ENCODE measurements around the gene SAFB2.
A peak's percentile ranks its signal among the peaks of the same experiment; 100 is the strongest.

The SAFB2 gene

DNA sequence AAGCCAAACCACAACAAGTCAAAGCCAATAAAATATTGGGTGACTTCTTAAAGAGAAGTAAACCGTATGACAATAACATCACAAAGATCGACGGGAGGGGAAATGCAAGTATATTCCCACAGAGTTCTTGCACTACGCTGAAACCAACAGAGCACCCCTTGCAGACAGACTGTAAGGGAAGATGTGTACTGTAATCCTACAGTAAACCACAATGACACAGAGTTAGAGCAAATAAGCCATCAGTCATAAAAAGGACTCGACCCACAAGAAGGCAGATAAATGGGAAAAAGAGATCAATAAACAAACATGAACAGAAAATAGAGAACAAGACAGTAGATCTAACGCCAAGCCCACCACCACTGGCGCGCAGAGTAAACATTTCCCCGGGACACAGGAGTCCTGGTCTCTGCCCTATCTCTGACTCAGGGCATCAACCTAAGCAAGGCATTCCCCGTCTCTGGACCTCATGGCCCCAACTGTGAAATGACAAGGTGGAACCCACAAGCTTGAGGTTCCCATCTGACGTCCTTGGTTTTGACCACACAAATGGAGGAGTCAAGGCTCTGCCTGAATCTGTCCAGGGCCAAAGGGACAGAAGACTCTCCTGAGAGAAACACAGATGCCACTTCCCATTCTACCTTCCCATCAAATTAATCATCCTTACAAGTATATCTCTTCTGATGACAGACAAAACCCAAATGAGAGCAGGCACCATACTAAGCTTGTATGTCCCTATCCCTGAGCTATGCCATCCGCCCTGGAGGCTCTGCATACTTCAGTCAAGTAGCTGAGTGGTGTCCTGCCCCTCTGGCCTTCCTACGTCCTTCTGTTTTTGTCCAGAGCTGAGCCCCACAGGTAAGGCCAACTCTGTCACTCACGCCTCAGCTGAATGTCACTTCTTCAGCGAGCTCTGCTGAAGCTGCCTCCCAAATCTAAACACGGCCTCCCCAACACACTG lies 15.0 kb downstream of the SAFB2 start:
- no peak for DNase-seq (ENCODE audit: low spot score)

DNA sequence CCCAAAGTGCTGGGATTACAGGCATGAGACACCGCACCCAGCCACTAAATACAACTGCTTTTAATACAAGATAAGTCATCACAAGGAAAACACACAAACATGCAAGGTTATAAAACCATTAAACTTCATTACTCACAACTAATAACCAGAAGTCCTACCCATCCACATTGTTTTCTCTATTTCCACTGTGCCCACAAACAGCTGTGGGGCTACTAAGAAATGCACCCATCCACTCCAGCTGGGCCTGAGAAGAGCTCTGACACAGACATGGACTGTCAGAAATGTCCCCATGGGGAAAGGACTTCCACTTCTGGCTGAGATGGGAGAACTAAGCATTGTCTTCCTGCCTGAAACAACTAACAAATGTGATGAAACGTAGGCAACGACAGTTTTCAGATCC lies 17.2 kb downstream of the SAFB2 start:
- no peak for DNase-seq (ENCODE audit: low spot score)

DNA sequence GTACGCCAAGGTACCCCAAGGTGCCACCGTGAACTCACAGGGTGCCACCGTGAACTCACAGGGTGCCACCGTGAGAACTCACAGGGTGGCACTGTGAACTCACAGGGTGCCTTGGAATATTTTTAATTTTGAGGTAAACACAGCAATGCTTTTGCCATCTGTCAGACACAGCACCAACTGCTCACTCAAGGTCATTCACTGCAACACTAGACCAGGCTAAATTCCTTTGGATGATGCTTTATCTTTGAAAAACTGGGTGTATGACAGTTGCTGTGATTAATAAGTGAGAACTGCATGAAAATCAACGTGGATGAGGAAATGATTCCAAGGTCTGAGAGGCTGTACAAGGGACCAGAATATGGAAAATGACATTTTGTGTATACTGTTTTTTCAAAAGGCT lies 18.9 kb downstream of the SAFB2 start:
- DNase-seq (ENCODE audit: low spot score): no peak

DNA sequence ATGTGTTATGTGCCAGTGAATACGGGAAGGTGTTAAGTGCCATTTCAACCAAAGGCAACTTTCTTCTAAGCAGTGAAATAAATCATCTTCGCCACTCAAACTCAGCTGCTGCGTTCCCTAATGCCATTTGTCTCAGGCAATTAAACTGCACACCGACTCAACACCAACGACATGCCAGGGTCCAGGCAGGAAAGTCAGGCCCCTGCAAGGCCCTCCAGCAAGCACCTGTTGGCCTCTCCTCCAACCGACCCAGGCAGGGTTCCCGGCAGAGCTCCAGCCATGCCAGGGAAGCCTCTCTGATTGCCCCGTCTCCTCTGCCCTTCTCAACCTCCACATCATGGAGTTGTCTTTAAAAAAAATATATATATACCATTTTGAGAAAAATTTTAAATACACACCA lies 21.8 kb downstream of the SAFB2 start:
- no peak for DNase-seq (ENCODE audit: low spot score)

DNA sequence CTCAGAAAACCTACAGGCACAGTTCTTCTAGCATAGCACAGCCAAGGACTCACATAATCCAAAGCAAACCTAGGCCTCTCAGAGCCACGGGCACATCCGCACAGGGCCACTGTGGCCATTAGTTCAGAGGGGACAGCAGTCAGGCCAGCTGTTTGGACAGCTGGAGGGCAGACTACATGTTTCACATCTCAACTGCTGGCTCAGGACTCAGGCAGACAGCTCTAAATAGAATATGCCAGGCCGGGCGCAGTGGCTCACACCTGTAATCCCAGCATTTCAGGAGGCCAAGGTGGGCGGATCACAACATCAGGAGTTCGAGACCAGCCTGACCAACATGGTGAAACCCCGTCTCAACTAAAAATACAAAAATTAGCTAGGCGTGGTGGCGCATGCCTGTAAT lies 26.8 kb downstream of the SAFB2 start:
- no peak for DNase-seq (ENCODE audit: low spot score)

DNA sequence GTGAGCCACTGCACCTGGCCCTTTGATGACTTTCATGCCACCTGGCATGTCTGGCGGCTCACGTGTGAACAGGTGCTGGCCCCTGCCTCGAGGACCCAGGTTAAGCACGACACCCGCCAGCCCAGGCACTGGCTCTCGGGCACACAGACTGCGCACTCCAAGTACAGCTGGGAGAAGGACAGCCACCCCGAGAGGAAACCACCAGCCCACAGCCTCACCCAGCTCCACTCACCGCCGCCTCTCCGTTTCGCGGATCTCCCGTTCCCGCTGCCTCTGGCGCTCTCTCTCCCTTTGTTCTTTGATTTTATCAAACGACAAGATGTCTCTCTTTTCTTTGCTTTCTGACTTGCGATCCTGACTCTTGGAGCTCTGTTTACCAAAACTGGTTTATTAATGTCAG lies 27.4 kb downstream of the SAFB2 start:
- no peak for DNase-seq (ENCODE audit: low spot score)

DNA sequence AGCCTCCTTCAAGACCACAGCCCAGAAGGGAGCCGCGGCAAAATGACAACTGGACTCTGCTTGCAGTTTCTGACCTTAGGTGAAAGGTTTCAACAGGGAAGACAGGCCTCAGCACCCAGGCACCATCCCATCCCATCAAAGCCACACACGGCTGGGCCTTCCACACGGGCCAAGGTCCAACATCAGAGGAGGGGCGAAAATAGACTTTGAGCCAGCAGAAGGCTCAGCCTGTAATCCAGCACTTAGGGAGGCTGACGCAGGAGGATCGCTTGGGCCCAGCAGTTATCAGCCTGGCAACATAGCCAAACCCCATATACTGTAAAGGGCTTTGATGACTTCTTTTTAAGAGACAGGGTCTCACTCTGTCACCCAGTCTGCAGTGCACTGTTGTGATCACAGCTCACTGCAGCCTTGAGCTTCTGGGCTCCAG lies 28.0 kb downstream of the SAFB2 start:
- no peak for DNase-seq (ENCODE audit: low spot score)

DNA sequence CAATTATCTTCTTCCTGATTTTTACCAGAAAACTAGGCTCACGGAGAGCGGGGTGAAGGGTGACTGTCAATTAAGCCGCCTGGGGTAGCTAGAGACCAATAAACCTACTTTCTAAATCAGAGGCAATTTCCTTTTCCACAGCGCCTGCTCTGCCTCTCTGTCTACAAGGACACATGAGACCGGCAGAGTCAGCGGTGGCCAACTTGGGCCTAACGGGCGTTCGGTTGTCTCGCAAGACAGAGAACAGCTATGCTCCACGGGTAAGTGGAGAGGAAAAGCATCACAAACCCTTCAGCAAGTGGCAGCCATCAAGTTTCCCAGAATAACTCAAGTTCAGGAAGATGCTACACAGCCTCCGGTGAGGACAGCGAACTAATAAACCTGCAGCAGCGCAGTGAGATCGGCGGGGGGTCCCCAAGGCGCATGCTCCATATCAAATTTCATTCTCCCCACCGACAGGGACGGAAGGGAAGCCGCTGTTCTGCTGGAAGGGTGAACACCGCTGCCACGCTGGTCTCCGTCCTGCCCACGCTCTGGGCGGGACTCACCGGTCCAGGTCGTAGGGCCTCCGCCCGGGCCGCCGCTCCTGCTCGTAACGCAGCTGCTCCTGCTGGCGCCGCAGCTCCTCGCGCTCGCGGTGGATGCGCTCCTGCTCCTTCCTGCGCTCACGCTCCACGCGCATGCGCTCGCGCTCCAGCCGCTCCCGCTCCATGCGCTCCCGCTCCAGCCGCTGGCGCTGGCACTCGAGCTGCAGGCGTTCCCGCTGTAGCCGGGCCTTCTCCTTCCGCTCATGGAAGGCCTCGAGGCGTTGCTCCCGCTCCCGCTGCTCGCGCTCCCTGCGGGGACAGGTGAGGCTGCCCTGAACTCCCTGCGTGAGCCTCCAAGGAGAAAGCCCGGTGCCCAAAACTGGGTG lies 29.0 kb downstream of the SAFB2 start:
- no peak for DNase-seq (ENCODE audit: low spot score)

DNA sequence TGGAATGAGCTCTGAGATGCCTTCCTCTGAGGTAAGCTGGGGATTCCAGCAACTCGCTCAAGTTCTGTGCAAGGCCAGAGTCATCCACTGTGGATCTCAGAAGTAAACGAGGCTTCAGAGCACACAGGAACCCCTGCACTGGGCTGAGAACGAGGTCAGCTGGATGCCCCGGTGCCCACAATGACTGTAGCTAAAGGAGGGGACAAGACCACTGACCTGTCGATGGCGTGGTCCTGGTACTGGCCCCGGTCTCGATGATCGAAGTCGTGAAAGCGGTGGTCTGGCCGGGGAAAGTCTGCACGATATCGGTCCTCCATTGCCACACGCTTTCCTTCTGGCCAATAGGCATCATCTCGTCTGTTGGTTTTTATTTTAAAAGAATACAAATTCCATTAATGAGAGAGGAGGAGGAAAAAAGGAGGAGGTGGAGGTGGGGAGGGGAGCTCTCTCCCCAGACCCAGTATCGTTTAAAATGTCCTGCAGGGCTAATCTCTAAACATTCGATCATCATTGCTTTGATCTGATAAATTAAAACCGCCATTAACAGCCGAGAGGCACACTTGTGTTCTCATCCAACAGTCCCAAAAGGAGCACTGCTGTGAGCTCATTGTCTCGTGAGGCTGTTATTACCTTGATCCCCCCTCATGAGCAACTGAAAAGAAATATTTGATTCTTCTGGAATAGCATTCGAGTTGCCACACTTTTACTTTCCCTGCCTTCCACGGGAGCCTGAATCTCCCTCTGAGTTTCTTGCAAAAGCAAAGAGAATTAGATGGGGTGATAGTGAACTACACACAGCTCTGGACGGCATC lies 29.8 kb downstream of the SAFB2 start:
- peak; percentile 20 for DNase-seq (ENCODE audit: low spot score)

DNA sequence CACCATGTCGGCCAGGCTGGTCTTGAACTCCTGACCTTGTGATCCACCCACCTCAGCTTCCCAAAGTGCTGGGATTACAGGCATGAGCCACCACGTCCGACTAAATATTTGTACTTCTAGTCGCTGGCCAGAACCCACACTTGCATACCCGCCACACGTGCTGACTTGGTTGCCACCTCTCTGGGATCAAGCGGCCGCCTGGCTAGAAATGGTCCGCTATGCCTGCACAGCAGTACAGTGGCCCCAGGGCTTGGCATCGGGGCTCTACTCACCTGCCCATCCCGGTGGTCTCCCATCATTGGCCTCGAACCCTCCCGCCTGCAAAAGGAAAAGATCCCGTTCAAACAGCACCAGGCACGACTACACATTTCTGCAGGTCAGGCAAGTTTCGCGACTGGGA lies 31.1 kb downstream of the SAFB2 start:
- DNase-seq (ENCODE audit: low spot score): no peak

DNA sequence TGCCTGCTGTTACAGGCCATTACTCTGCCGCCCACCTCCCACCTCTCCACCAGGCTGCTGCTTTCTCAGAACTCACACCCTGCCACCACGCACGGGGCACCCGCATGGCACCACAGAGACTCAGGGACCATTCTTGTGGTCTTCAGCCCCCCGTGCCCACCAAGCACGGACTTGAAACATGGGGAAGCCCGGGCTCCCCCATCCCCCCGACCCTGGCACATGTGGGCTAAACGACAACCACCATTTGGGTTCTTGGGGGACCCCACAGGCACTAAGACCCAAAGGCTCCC lies 31.8 kb downstream of the SAFB2 start:
- no peak for DNase-seq (ENCODE audit: low spot score)

DNA sequence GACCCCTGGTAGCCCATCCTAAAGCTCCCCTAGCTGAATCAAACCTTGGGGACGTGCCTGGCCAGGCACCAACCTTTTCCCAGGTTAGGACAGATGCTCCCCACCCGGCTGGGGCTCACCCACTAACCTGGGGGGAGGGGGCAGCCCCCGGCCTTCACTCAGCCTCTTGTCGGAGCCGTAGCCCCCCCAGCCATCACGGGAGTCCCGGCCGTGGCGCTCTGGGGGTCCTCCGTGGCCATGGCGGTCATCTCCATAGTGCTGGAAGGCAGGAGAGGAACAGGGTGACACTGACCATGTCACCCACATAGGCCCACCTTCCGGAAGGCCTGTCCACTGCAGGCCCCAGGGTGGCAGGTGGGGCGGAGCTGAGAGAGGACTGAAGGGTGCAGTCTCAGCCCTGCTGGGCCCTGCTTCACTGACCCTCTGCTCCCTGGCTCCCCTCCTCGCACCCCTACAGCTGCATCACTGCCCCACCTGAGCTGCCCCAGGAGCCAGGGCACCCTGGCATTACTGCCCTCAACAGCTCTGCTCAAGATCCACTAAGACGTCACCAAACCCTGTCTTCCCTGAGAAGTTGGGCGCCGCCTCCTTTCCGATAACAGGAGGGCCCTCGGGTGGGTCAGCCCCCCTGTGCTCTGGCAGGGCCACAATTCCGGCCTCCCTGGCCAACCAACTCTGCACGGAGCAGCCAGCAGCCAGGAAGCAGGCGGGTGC lies 32.3 kb downstream of the SAFB2 start:
- DNase-seq (ENCODE audit: low spot score): no peak

DNA sequence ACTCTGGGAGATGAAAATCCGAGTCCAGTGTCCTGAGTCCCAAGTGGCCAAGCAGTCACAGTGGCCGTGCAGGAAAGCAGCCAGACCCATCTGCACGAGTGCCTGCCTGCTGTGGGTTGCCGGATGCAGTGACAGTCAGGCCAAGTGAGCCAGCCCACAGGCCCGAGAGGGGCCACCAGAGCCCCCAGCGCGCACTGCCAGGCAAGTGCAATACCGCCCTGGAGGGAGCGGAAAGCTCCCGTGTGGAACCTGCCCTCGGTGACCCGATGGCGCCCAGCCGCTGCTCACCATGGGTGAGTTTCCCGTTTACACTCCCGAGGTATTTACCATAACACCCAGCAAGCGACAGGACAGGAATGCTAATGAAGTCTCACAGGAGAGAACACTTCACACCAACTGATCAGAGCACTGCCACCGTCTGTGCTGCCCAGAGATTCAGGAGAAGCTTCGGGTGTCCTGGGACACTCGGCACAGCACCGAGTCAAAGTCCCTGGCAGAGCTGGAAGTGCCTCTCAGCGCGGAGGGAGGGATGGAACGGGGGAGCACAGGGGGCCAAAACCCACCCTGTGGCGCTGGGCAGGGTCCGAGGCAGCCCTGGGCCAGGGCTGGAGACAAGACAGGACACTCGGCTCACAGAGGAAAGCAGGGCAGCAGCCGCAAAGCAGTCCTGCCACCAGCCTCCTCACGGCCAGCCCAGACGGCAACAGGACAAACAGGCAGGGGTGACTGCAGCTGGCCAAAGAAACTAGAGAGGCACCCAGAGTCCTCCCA lies 33.5 kb downstream of the SAFB2 start:
- DNase-seq (ENCODE audit: low spot score): no peak

DNA sequence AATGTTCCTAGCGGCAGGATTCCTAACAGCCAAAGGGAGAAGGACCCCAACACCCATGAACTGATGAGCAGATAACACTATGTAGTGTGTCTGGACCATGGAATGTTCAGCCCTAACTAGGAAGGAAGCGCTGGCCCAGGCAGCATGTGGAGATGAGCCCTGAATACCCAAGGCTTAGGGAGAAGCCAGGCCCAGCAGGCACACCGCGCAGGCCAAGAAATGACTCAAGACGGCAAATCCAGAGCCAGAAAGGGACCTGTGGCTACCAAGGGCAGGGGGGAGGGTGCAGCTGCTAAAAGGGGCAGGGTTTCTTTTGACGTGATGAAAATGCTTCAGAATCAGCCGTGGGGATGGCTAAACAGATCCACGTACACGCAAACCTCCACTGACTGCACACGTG lies 34.1 kb downstream of the SAFB2 start:
- DNase-seq (ENCODE audit: low spot score): peak; percentile 39

DNA sequence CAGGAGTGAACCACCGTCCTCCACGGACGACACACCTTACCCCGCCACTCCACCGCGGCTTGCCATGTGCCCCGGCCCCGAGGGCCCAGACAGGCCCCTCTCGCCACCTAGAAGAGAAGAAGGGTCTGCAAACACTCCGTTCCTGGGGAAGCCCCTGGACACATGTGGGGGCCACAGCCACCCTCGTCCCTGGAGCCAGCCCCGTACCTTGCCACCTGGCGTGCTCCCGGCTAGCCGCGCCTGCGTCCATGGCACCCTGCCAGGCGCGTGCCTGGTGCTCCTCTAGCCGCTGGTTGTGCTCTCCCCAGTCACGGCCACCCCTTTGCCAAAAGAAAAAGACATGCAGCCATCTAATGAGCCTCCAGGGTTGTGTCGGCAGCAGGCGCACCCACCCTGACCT lies 34.9 kb downstream of the SAFB2 start:
- DNase-seq (ENCODE audit: low spot score): no peak

DNA sequence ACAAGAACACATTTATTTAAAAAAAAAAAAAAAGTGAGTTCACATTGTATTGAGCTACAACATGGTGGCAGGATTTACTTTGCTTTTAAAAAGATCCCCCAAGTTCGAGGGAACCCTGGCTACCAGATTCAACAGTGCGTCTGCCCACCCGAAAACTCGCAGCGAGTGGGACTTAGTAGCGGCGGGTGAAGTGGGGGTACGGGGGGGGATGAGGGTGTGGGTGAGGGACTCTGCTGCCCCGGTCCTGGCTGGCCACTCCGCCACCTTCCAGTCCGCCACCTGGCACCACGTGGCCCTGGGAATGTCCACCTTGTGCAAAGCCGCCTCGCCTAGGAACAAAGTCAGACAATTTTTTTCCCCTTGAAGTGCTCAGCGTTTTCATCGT lies 35.5 kb downstream of the SAFB2 start:
- DNase-seq (ENCODE audit: low spot score): no peak

DNA sequence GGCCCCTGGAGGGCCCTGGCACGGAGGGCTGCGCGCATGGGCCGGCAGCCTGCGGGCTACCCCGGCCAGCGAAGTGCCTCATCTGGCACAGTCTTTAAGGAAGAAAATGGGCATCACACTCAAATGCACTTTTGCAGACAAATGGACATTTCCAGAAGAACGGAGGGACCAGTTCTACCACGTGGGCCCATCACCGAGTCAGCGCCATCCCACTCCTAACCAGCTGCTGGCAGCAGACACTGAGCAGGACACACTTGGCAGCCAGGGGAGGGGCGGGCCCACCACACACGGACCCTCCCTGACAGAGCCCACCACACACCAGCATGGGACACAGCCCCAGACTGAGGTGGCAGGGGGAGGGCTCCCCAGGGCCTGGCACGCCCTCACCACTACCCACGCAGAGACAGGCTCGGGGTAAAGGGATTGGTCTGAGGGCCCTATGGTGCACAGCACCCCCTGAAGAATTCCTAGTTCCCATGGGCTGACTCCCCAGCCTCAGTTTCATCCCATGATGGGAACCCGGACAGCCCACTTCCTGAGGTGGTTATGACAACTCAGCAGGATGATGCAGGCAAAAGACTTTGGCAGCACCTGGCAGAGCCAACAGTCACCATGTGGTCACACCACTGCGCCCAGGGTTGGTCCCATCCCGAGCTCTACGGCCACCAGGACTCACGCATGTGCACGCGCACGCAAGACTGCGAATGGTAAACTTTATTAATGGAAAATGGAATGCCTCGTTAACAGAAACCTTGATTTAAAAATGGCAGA lies 36.1 kb downstream of the SAFB2 start:
- no peak for DNase-seq (ENCODE audit: low spot score)

DNA sequence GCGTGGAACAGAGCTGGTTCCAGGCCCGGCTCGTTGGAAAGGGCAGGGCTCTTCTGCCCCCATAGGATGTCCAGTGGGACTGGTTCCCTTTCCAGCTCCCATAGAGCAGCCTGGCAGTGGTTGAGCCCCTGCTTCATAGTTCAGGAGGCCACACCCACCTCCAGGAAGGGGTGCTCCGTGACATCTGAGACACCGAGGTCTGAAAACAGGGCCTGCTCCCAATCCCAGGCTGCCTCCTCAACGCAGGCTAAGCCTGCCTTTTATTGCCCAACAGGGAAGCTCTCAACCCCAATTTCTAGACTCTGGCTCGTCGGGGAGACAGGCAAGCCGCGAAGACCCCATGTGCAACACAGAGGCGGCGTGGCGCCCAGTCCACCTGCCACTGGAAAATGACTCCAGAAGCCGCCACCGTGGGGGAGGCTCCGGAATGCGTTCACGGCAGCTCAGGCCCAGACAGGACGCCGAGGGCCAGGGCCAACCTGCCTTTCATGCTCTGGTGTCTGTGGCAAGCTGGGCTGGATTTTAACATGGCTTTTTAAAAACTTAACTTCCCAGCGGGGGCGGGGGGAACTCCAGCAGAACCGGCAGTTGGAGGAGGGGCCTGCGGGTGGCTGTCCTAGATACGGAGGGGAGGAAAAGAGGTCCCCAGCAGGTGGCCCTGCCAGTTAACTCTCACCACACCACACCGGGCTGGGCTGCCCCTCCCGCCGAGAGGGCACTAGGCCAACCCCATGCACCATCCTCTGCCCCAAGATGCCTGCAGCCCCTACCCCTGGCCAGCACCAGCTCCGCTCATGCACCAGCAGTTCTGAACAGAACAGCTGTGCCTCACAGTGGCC lies 36.9 kb downstream of the SAFB2 start:
- DNase-seq (ENCODE audit: low spot score): no peak

DNA sequence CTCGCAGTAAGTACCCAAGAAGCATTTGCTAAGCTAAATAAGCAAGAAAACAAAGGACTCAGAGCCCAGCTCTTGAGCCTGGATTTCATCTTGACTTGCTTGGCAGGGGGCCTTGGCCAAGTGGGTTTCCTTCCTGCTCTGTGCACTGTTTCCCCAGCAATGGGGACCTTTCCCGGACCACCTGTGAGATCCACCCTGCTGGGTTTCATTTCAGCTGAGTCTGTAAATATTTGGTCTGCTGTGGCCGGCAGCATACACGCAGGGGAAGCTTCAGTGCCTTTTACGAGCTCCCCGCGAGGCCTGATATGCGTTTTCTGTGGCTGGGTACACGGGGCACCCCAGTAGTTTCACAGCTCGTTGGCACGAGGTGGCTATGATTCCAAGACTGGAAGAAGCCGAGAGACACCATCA lies 42.4 kb downstream of the SAFB2 start:
- no peak for DNase-seq (ENCODE audit: low spot score)
